Activated T-cell treated with anti-CD3 and anti-CD28 coated beads for 4 hours (primary cell): ENCODE measurements around the gene SLC24A5.

Source experiments
- DNase-seq: peaks from one replicate; pipeline ENCODE4 v3.0.0-alpha.2; 2020

SLC24A5 gene

GRCh38 chr15:48120745-48121144, at the start of gene SLC24A5:
Gene SLC24A5 (plus strand): TSS chr15:48120990. CDS start chr15:48121045, 55 bp downstream.
- DNase-seq = no peak

- no peak for DNase-seq
Measured at GRCh38 chr15:48072941-48073340, 47.8 kb upstream of the SLC24A5 start.

- DNase-seq = no peak
Measured at GRCh38 chr15:48073881-48074280, 46.9 kb upstream of the SLC24A5 start.

GRCh38 chr15:48076454-48076853, 44.3 kb upstream of the SLC24A5 start:
- DNase-seq = no peak

GRCh38 chr15:48077616-48078184, 43.1 kb upstream of the SLC24A5 start:
- no peak for DNase-seq

GRCh38 chr15:48084759-48085590, 35.8 kb upstream of the SLC24A5 start:
- DNase-seq = no peak

- no peak for DNase-seq
Measured at GRCh38 chr15:48085591-48085930, 35.2 kb upstream of the SLC24A5 start.

GRCh38 chr15:48086133-48086532, 34.7 kb upstream of the SLC24A5 start:
- no peak for DNase-seq

- no peak for DNase-seq
Measured at GRCh38 chr15:48086576-48086975, 34.2 kb upstream of the SLC24A5 start.

- no peak for DNase-seq
Measured at GRCh38 chr15:48087844-48088243, 32.9 kb upstream of the SLC24A5 start.

GRCh38 chr15:48089702-48090101, 31.1 kb upstream of the SLC24A5 start:
- no peak for DNase-seq

GRCh38 chr15:48090115-48090514, 30.7 kb upstream of the SLC24A5 start:
- DNase-seq = no peak

GRCh38 chr15:48090666-48091065, 30.1 kb upstream of the SLC24A5 start:
- no peak for DNase-seq

- DNase-seq = no peak
Measured at GRCh38 chr15:48091522-48091921, 29.3 kb upstream of the SLC24A5 start.

- no peak for DNase-seq
Measured at GRCh38 chr15:48096355-48096786, 24.4 kb upstream of the SLC24A5 start.

GRCh38 chr15:48096813-48097212, 24.0 kb upstream of the SLC24A5 start:
- DNase-seq = no peak

GRCh38 chr15:48097264-48097663, 23.5 kb upstream of the SLC24A5 start:
- DNase-seq = no peak

GRCh38 chr15:48101376-48101961, 19.3 kb upstream of the SLC24A5 start:
- no peak for DNase-seq

- no peak for DNase-seq
Measured at GRCh38 chr15:48102167-48102566, 18.6 kb upstream of the SLC24A5 start.

GRCh38 chr15:48103647-48104046, 17.1 kb upstream of the SLC24A5 start:
- no peak for DNase-seq

GRCh38 chr15:48105936-48106335, 14.9 kb upstream of the SLC24A5 start:
- no peak for DNase-seq

- DNase-seq = no peak
Measured at GRCh38 chr15:48109212-48109611, 11.6 kb upstream of the SLC24A5 start.

- no peak for DNase-seq
Measured at GRCh38 chr15:48109856-48110531, 10.8 kb upstream of the SLC24A5 start.

- DNase-seq = no peak
Measured at GRCh38 chr15:48112242-48112641, 8.5 kb upstream of the SLC24A5 start.
